GM23338 (cell line): Measurements from ENCODE around the gene ZNF579. TPM values are rescaled to one million over a fixed set of nuclear protein-coding genes. Genes with fewer than 3 reads are reported as not detected.

Experiments used
- ATAC-seq: fragments of 200-7000 bp; cut with Tn5 transposase; 3 replicates; pipeline ENCODE4 v1.9.1; 2020
- DNase-seq: peaks from one replicate; pipeline ENCODE4 v3.0.0-alpha.2; 2015; ENCODE audit warnings: low spot score
- H2AFZ ChIP-seq: fragments of 200-600 bp; sonication (generic); 2 replicates; pipeline ENCODE4 v1.8.0; 2016; ENCODE audit warnings: antibody characterized with exemption, mild to moderate bottlenecking, moderate library complexity
- H3F3A ChIP-seq: fragments of 200-600 bp; sonication (generic); replicated peaks from 2 replicates; pipeline ENCODE4 v1.8.0; 2017; ENCODE audit warnings: antibody characterized with exemption, mixed run types, low read depth
- H3K27ac ChIP-seq: fragments of 200-600 bp; sonication (generic); 2 replicates; pipeline ENCODE4 v1.6.1; 2016; ENCODE audit warnings: low read depth
- H3K27me3 ChIP-seq: fragments of 200-600 bp; sonication (generic); 2 replicates; pipeline ENCODE4 v1.8.0; 2016; ENCODE audit warnings: mild to moderate bottlenecking, mixed run types, moderate library complexity; ENCODE audit not compliant: insufficient read depth
- H3K36me3 ChIP-seq: fragments of 200-600 bp; sonication (generic); 2 replicates; pipeline ENCODE4 v1.8.0; 2016; ENCODE audit warnings: mild to moderate bottlenecking; ENCODE audit not compliant: insufficient read depth
- H3K4me1 ChIP-seq: fragments of 200-600 bp; sonication (generic); 2 replicates; pipeline ENCODE4 v1.8.0; 2016; ENCODE audit warnings: mild to moderate bottlenecking, moderate library complexity; ENCODE audit not compliant: insufficient read depth
- H3K4me2 ChIP-seq: fragments of 200-600 bp; sonication (generic); 2 replicates; pipeline ENCODE4 v1.7.1; 2017; ENCODE audit warnings: mixed run types
- H3K4me3 ChIP-seq: fragments of 200-600 bp; sonication (generic); 2 replicates; pipeline ENCODE4 v1.6.1; 2016; ENCODE audit warnings: mixed run types
- H3K79me2 ChIP-seq: fragments of 200-600 bp; sonication (generic); replicated peaks from 2 replicates; pipeline ENCODE4 v1.8.0; 2017; ENCODE audit warnings: mild to moderate bottlenecking; ENCODE audit not compliant: insufficient read depth
- H3K9me2 ChIP-seq: fragments of 200-600 bp; sonication (generic); 2 replicates; pipeline ENCODE4 v1.8.0; 2017; ENCODE audit not compliant: insufficient read depth
- H4K20me1 ChIP-seq: fragments of 200-600 bp; sonication (generic); replicated peaks from 2 replicates; pipeline ENCODE4 v1.8.0; 2017; ENCODE audit warnings: mild to moderate bottlenecking; ENCODE audit not compliant: insufficient read depth
- H3K27ac Mint-ChIP-seq: 2 replicates; pipeline ENCODE4 v1.8.0; 2020; ENCODE audit warnings: inconsistent platforms, mild to moderate bottlenecking, moderate library complexity, mixed read lengths
- H3K27me3 Mint-ChIP-seq: 3 replicates; pipeline ENCODE4 v1.8.0; 2022; ENCODE audit warnings: low read depth, mild to moderate bottlenecking, moderate library complexity, mixed read lengths, inconsistent platforms; ENCODE audit not compliant: insufficient read depth, poor library complexity
- H3K36me3 Mint-ChIP-seq: 3 replicates; pipeline ENCODE4 v1.8.0; 2021; ENCODE audit warnings: low read depth, mild to moderate bottlenecking, inconsistent platforms, moderate library complexity, mixed read lengths
- H3K4me1 Mint-ChIP-seq: 3 replicates; pipeline ENCODE4 v1.8.0; 2020; ENCODE audit warnings: mild to moderate bottlenecking, inconsistent platforms, mixed read lengths
- H3K4me3 Mint-ChIP-seq: 3 replicates; pipeline ENCODE4 v1.8.0; 2021; ENCODE audit warnings: moderate library complexity, mild to moderate bottlenecking, inconsistent platforms, mixed read lengths
- H3K9me3 Mint-ChIP-seq: 3 replicates; pipeline ENCODE4 v1.8.0; 2020; ENCODE audit warnings: moderate library complexity, mild to moderate bottlenecking, inconsistent platforms, mixed read lengths
- CREB1 ChIP-seq: fragments of 250-450 bp; sonication (Bioruptor Pico); IDR thresholded peaks from 2 replicates; pipeline ENCODE4 v1.5.0; 2020; ENCODE audit warnings: low read depth, mild to moderate bottlenecking, moderate library complexity
- EZH2 ChIP-seq: fragments of 200-600 bp; sonication (generic); IDR thresholded peaks from one replicate; pipeline ENCODE4 v1.8.0; 2017; ENCODE audit warnings: antibody characterized with exemption, mild to moderate bottlenecking, low read depth; ENCODE audit not compliant: unreplicated experiment
- NANOG ChIP-seq: IDR thresholded peaks from 2 replicates; pipeline ENCODE4 v1.6.1; 2016; ENCODE audit warnings: antibody characterized with exemption, borderline replicate concordance
- POLR2AphosphoS5 ChIP-seq: IDR thresholded peaks from 2 replicates; pipeline ENCODE4 v1.6.1; 2016; ENCODE audit warnings: antibody characterized with exemption, low read depth
- REST ChIP-seq: IDR thresholded peaks from one replicate; pipeline ENCODE4 v1.6.1; 2018; ENCODE audit warnings: antibody characterized with exemption; ENCODE audit not compliant: unreplicated experiment
- STAT1 ChIP-seq: IDR thresholded peaks from one replicate; pipeline ENCODE4 v1.6.1; 2016; ENCODE audit warnings: antibody characterized with exemption; ENCODE audit not compliant: unreplicated experiment
- ZNF331 ChIP-seq: fragments of 250-450 bp; sonication (Bioruptor Pico); IDR thresholded peaks from 2 replicates; pipeline ENCODE4 v1.5.0; 2020; ENCODE audit warnings: low read depth, mild to moderate bottlenecking, moderate library complexity
- polyA plus RNA-seq: library from polyadenylated mRNA; unstranded; fragments of >200 nt; fragmentation: Nextera tagmentation; extraction: Ambion mirVana; gene quantifications from 2 replicates; pipeline ENCODE4 v1.2.1, GENCODE V29; 2016
- total RNA-seq: library from RNA; depleted of rRNA; stranded (reverse); fragments of >200 nt; shearing (Covaris generic); gene quantifications from 2 replicates; pipeline ENCODE4 v1.2.3, GENCODE V29; 2014

Gene ZNF579
- total and polyA plus RNA-seq, 2 experiments from 2014 or later: 7.3 to 12.2 TPM

GRCh38 chr19:55626350-55626749, 45.7 kb upstream of the ZNF579 start:
- H3K4me2 ChIP-seq: no peak overlapping the region
- 0 out of 2 replicates have a peak, but pooled peaks cover 5% of the 10 kb centered on the region for H3K27me3 ChIP-seq
- H3K4me1 Mint-ChIP-seq: peaks cover 13% of the 10 kb centered on the region; the same call in 2 of the 3 replicates
- H3K79me2 ChIP-seq: peaks cover 9% of the 10 kb centered on the region
- no peak for ATAC-seq
- H3K36me3 ChIP-seq: no peaks in the 10 kb centered on the region
- H3K9me2 ChIP-seq: no peaks in the 10 kb centered on the region
- H3K9me3 Mint-ChIP-seq: no peaks in the 10 kb centered on the region; the same call in 2 of the 3 replicates
- H3K4me3 Mint-ChIP-seq: no peak overlapping the region
- H3K27ac ChIP-seq: no peak overlapping the region
- no peaks in the 10 kb centered on the region; the same call in 1 of the 2 replicates for H3K4me1 ChIP-seq
- peaks cover 11% of the 10 kb centered on the region; the same call in 2 of the 3 replicates for H3K36me3 Mint-ChIP-seq
- H3K27me3 Mint-ChIP-seq: peaks cover 10% of the 10 kb centered on the region
- H3F3A ChIP-seq: peaks cover 12% of the 10 kb centered on the region
- no peak for DNase-seq
- no peak overlapping the region for H3K27ac Mint-ChIP-seq
- H3K4me3 ChIP-seq: no peak overlapping the region
- no peak overlapping the region for H2AFZ ChIP-seq
- TF ChIP-seq EZH2 (no peak), REST (no peak), CREB1 (CRISPR knock-in tag) (no peak), NANOG (no peak), STAT1 (no peak), POLR2AphosphoS5 (no peak)
- H4K20me1 ChIP-seq: peaks cover 5% of the 10 kb centered on the region

GRCh38 chr19:55625004-55625326, 44.3 kb upstream of the ZNF579 start:
- Mint-ChIP-seq H3K27me3 (peaks cover 16% of the 10 kb centered on the region), H3K27ac (peak overlapping the region; percentile 84), H3K36me3 (peaks cover 24% of the 10 kb centered on the region), H3K4me1 (peaks cover 13% of the 10 kb centered on the region; the same call in 2 of the 3 replicates), H3K4me3 (peak overlapping the region; percentile 79), H3K9me3 (no peaks in the 10 kb centered on the region; the same call in 2 of the 3 replicates)
- no peak for ATAC-seq
- Histone ChIP-seq H3K4me2 (peak overlapping the region; percentile 68), H3K4me3 (peak overlapping the region; percentile 69), H3K79me2 (peaks cover 9% of the 10 kb centered on the region), H4K20me1 (peaks cover 5% of the 10 kb centered on the region), H3K27ac (peak overlapping the region; percentile 84; the same call in 1 of the 2 replicates), H3K36me3 (no peaks in the 10 kb centered on the region), H3F3A (peaks cover 12% of the 10 kb centered on the region), H2AFZ (peak overlapping the region; percentile 97; the same call in 1 of the 2 replicates), H3K9me2 (no peaks in the 10 kb centered on the region), H3K4me1 (no peaks in the 10 kb centered on the region; the same call in 1 of the 2 replicates), H3K27me3 (0 out of 2 replicates have a peak, but pooled peaks cover 5% of the 10 kb centered on the region)
- DNase-seq: peak; percentile 9
- TF ChIP-seq POLR2AphosphoS5: no peak
- no peak for TF ChIP-seq EZH2
- no peak for TF ChIP-seq STAT1
- no peak for TF ChIP-seq ZNF331
